NCI-H460 (cell line): ENCODE measurements around the gene AFF2. TPM values are rescaled to one million over a fixed set of nuclear protein-coding genes. Genes with fewer than 3 reads are reported as not detected.

Experiments used
- DNase-seq: peaks from one replicate; pipeline ENCODE4 v3.0.0-alpha.2; 2016; ENCODE audit warnings: low read depth; ENCODE audit errors: extremely low read depth
- total RNA-seq: library from RNA; depleted of rRNA; stranded (reverse); fragments of >200 nt; shearing (Covaris generic); gene quantifications from 2 replicates; pipeline ENCODE4 v1.2.3, GENCODE V29; 2014

Gene AFF2
- total RNA-seq, 1 experiment from 2014 or later = not detected

- no peak for DNase-seq
These were observed 315.0 kb downstream of the AFF2 start for GRCh38 chrX:148815218-148815961.

DNA sequence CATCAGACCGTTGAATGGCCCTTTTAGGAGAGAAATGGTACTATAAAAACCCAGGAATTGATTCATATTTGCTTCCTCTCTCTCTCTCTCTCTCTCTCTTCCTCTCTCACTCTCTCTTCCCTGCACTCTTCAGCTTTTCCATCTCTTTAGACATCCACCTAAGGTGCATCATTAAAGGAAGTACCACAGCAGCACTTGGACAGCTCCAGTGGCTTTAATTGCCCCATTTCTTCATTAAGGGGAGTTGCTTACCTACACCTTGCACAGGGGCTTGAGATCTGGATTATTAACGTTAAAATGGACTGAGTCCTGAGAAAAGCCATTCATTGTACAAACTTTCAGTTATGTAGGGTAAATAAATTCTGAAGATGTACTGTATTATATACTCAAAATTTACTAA, 323.6 kb downstream of the AFF2 start:
- no peak for DNase-seq

- no peak for DNase-seq
These were observed 325.3 kb downstream of the AFF2 start for GRCh38 chrX:148825696-148826095.

GRCh38 chrX:148836741-148837140, 336.3 kb downstream of the AFF2 start:
- DNase-seq = no peak

DNA sequence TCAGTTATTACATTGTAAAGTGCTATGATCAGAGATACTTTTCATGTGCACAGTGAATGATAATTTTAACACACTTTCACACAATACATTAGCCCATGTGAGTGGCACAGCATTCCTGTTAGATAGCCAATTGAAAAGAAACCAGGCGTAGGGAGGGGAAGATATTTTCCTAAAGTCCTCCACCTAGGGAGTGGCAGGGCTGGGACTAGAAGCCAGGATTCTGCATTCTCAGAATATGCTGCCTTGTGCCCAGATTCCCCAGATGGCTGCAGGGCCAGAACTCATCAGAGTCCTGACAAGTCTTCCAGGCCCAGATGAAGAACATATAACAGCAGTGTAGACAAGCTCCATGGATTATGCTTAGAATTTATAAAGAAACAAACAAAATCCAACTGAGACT, 350.2 kb downstream of the AFF2 start:
- DNase-seq = no peak

GRCh38 chrX:148854306-148854705, 353.9 kb downstream of the AFF2 start:
- DNase-seq = no peak

GRCh38 chrX:148856505-148856904, 356.1 kb downstream of the AFF2 start:
- no peak for DNase-seq

- no peak for DNase-seq
These were observed 365.1 kb downstream of the AFF2 start for GRCh38 chrX:148865277-148866210.

GRCh38 chrX:148867596-148867995, 367.2 kb downstream of the AFF2 start:
- no peak for DNase-seq

- DNase-seq = no peak
These were observed 371.2 kb downstream of the AFF2 start for GRCh38 chrX:148871422-148872160.

DNA sequence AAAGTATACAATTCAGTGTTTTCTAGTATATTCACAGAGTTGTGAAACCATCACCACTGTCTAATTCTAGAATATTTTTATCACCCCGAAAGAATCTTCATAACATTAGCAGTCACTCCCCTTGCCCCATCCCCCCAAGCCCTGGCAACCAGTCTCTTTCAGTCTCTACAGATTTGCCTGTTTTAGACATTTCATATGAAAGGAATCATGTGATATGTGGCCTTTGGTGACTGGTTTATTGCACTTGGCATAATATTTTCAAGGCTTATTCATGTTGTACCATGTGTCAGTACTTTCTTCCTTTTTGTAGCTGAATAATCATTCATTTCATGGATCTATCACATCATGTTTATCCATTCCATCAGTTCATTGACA, 371.7 kb downstream of the AFF2 start:
- DNase-seq = no peak

DNA sequence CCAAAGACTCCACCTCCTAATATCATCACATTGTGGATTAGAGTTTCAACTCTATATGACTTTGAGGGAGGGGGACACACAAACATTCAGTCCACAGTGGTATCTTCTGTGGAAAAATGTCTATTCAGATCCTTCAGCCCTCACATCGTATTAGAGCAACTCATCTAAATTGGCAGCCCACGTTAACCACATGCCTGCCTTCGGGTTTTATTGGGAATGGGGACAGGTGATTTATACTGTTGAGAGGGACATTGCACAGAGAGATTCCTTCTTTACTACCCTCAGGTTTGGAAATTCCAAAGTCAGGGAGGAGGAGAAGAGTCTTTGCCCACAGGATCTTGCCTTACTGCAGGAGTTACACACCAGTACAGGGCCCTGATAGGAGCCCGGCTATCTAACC, 372.5 kb downstream of the AFF2 start:
- no peak for DNase-seq

DNA sequence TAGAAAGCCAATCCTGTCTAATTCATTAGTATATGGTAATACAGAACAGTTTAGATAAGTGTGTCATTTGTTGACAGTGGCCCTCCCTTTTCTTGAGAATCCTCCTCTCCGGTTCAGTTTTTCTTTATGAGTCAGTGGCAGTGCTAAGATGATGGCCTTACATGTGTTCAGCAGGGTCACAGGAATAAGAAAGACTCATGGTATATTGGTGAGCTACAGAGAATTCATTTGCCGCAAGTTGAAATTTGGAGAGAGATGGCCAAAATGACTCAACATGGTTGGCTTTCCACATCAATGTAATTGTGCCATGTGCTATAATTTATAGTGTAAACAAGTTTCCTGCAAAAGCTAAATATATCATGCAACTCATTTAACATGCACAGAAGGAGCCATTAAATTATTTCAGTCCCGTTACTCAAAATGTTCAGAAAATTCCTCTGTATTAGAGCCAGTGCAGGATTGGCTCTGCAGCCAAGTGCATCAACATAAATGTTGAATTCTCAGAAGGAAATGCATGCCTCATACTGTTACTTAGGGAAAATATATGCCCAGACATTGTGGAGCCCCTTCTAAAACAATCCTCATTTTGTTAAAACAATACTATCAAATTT, 374.3 kb downstream of the AFF2 start:
- no peak for DNase-seq

DNA sequence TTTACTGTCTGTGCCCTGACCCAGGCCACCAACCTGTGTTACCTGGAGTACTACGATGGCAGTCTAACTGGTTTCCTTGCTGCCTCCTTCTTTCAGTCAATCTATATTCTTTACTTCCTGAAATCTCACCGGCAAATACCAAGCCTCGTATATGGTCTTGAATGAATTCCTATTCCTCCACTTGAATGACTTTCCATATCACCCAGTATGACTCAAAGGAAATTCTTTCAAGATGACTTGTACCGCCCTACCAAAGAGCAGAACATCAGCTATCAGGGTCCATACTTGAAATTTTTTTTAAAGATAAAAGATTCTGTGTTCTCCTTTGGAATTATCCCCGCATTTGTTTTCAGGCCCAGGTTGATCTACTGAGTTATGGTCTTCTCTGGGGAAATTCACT, 378.0 kb downstream of the AFF2 start:
- DNase-seq = no peak

DNA sequence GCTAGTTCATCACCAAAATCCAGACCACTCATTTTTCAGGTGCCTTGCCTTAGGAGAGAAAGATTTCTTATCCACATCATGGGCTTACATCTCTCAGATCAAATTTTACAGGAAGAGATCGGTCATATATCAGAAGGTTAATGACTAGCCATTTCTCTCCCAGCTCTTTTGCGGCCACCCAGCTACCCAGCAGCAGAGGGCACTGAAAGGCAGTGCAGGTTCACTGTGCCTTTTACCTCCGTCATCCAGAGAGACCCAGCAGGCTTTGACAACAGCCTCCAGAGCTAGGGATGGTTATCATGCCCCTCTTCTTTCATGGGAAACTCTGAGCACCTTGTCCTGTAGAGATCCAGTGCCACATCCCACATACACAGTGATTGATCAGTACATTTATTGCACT, 384.8 kb downstream of the AFF2 start:
- no peak for DNase-seq

DNA sequence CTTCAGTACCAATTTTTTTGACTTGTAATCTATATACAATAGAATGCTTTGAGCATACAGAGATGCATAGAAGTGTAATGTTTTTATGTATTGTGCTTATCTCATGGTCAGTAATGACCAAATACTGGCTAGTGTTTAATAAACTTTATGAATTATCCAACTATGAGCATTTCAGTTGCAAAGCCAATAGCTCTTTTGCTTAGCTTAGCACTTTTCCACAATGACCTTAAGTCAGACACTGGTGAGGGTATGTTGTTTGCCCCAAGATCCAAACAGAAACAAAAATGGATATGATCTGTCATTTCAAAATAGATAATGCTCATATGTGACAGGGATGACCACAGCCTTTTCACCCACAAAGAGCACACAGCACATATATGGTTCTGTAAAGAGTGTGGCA, 393.0 kb downstream of the AFF2 start:
- no peak for DNase-seq

DNA sequence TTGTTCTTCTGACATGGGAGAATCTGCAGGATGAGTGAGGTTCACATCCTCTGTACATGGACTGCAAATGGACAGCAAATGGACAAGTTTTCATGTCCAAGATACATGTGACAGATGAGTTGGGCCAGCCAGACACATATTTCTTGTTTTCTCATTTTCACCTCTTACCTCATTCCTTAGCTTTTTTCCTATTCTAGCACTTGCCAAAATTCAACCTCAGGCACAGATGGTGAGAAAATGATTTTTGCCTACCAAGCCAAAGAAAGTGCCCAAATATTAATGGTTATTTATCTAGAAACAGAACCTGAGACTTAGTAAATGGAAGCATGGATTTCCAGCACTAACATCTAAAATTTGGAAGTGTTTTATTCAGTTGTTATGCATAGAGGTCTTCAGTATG, 402.2 kb downstream of the AFF2 start:
- DNase-seq = no peak

DNA sequence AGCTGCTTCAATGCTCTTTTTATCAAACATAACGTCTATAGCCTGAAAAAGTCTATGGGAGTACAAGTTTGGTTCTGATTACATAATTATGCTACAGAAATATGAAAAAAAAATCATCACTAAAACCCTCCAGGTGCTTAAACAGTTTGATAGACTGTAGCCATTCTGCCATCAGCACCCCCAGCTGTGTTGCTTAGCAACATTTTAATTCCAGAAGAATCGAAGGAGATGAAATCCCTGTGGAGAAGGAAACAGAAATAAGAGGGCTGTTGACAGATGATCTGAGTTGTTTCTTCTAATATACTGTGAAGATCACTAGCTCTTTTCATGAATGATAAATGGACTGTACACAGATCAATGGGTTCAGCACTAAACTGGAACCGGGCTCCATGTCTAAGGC, 402.8 kb downstream of the AFF2 start:
- no peak for DNase-seq

GRCh38 chrX:148904421-148905111, 404.1 kb downstream of the AFF2 start:
- no peak for DNase-seq

GRCh38 chrX:148905400-148905799, 405.0 kb downstream of the AFF2 start:
- no peak for DNase-seq
